Neural progenitor cell (in vitro differentiated cells): ENCODE results near the gene FNTB. TPM values are rescaled to one million over a fixed set of nuclear protein-coding genes. Genes with fewer than 3 reads are reported as not detected.

Source experiments
- DNase-seq: peaks from one replicate; pipeline ENCODE4 v3.0.0-alpha.2; 2016; ENCODE audit warnings: low spot score
- H2AFZ ChIP-seq: fragments of 200-600 bp; sonication (generic); replicated peaks from 2 replicates; pipeline ENCODE4 v1.6.1; 2016; ENCODE audit warnings: antibody characterized with exemption
- H3F3A ChIP-seq: fragments of 200-600 bp; sonication (generic); 2 replicates; pipeline ENCODE4 v1.6.1; 2016; ENCODE audit warnings: antibody characterized with exemption, low read depth
- H3K27ac ChIP-seq: fragments of 200-600 bp; sonication (generic); 2 replicates; pipeline ENCODE4 v1.5.1; 2016; ENCODE audit warnings: mild to moderate bottlenecking
- H3K27me3 ChIP-seq: fragments of 200-600 bp; sonication (generic); 2 replicates; pipeline ENCODE4 v1.6.1; 2016; ENCODE audit warnings: mild to moderate bottlenecking, moderate library complexity
- H3K36me3 ChIP-seq: fragments of 200-600 bp; sonication (generic); 2 replicates; pipeline ENCODE4 v1.5.1; 2016
- H3K4me1 ChIP-seq: fragments of 200-600 bp; sonication (generic); 2 replicates; pipeline ENCODE4 v1.6.1; 2016; ENCODE audit warnings: mixed run types
- H3K4me2 ChIP-seq: fragments of 200-600 bp; sonication (generic); 2 replicates; pipeline ENCODE4 v1.6.1; 2016
- H3K4me3 ChIP-seq: fragments of 200-600 bp; sonication (generic); 2 replicates; pipeline ENCODE4 v1.5.1; 2016
- H3K79me2 ChIP-seq: fragments of 200-600 bp; sonication (generic); 2 replicates; pipeline ENCODE4 v1.6.1; 2016; ENCODE audit warnings: low read depth
- H3K9ac ChIP-seq: fragments of 200-600 bp; sonication (generic); 2 replicates; pipeline ENCODE4 v1.6.1; 2016
- H3K9me3 ChIP-seq: fragments of 200-600 bp; sonication (generic); 2 replicates; pipeline ENCODE4 v1.5.1; 2016; ENCODE audit warnings: low read depth
- H4K20me1 ChIP-seq: fragments of 200-600 bp; sonication (generic); 2 replicates; pipeline ENCODE4 v1.6.1; 2016; ENCODE audit warnings: low read depth
- H3K27ac Mint-ChIP-seq: 3 replicates; pipeline ENCODE4 v1.8.0; 2021; ENCODE audit warnings: mixed read lengths
- H3K27me3 Mint-ChIP-seq: 2 replicates; pipeline ENCODE4 v1.8.0; 2022; ENCODE audit warnings: low read depth, mild to moderate bottlenecking, inconsistent platforms, moderate library complexity, mixed read lengths; ENCODE audit not compliant: insufficient read depth
- H3K36me3 Mint-ChIP-seq: 3 replicates; pipeline ENCODE4 v1.8.0; 2021; ENCODE audit warnings: mixed read lengths
- H3K4me1 Mint-ChIP-seq: 3 replicates; pipeline ENCODE4 v1.8.0; 2021; ENCODE audit warnings: mixed read lengths
- H3K4me3 Mint-ChIP-seq: 3 replicates; pipeline ENCODE4 v1.8.0; 2021; ENCODE audit warnings: mild to moderate bottlenecking, moderate library complexity, mixed read lengths
- H3K9me3 Mint-ChIP-seq: 3 replicates; pipeline ENCODE4 v1.8.0; 2020; ENCODE audit warnings: mixed read lengths
- CTCF ChIP-seq: fragments of 200-600 bp; sonication (generic); IDR thresholded peaks from 2 replicates; pipeline ENCODE4 v1.5.1; 2017; ENCODE audit warnings: antibody characterized with exemption, mild to moderate bottlenecking
- EZH2 ChIP-seq: fragments of 200-600 bp; sonication (generic); IDR thresholded peaks from 2 replicates; pipeline ENCODE4 v1.6.1; 2017; ENCODE audit warnings: antibody characterized with exemption, mild to moderate bottlenecking, moderate library complexity
- EZH2phosphoT487 ChIP-seq: fragments of 200-600 bp; sonication (generic); IDR thresholded peaks from 2 replicates; pipeline ENCODE4 v1.6.1; 2017; ENCODE audit warnings: antibody characterized with exemption
- total RNA-seq: library from RNA; depleted of rRNA; stranded (reverse); fragments of >200 nt; gene quantifications from 2 replicates; pipeline ENCODE4 v1.2.3, GENCODE V29; 2015; ENCODE audit warnings: low replicate concordance

FNTB gene
- total RNA-seq, 1 donor from 2014 or later = 8.0 TPM

GRCh38 chr14:64995291-64995690 is 8.6 kb downstream of the FNTB start:
- Histone ChIP-seq H3K4me3 (no peak overlapping the region), H4K20me1 (no peaks in the 10 kb centered on the region), H3K36me3 (no peaks in the 10 kb centered on the region), H3K9me3 (no peaks in the 10 kb centered on the region), H3K79me2 (peaks cover 26% of the 10 kb centered on the region), H3K4me2 (no peak overlapping the region), H3K9ac (no peak overlapping the region), H3K27ac (no peak overlapping the region), H3K27me3 (no peaks in the 10 kb centered on the region), H2AFZ (no peak overlapping the region), H3F3A (peaks cover 3% of the 10 kb centered on the region), H3K4me1 (peaks cover 15% of the 10 kb centered on the region)
- no peak overlapping the region for H3K27ac Mint-ChIP-seq
- no peaks in the 10 kb centered on the region for H3K36me3 Mint-ChIP-seq
- H3K27me3 Mint-ChIP-seq = no peaks in the 10 kb centered on the region
- no peaks in the 10 kb centered on the region for H3K9me3 Mint-ChIP-seq
- TF ChIP-seq CTCF (no peak), EZH2 (no peak), EZH2phosphoT487 (no peak)
- no peak for DNase-seq
- H3K4me1 Mint-ChIP-seq = peaks cover 10% of the 10 kb centered on the region
- H3K4me3 Mint-ChIP-seq = no peak overlapping the region

- Histone ChIP-seq H3K9ac (no peak overlapping the region), H3K9me3 (no peaks in the 10 kb centered on the region), H3K36me3 (no peaks in the 10 kb centered on the region), H4K20me1 (no peaks in the 10 kb centered on the region), H3K4me2 (peak overlapping the region; percentile 45), H3K27me3 (no peaks in the 10 kb centered on the region), H3F3A (peaks cover 3% of the 10 kb centered on the region), H3K4me3 (no peak overlapping the region), H3K4me1 (peaks cover 15% of the 10 kb centered on the region), H3K79me2 (peaks cover 21% of the 10 kb centered on the region), H2AFZ (no peak overlapping the region), H3K27ac (no peak overlapping the region)
- Mint-ChIP-seq H3K9me3 (no peaks in the 10 kb centered on the region), H3K4me1 (peaks cover 10% of the 10 kb centered on the region), H3K4me3 (no peak overlapping the region), H3K36me3 (peaks cover 2% of the 10 kb centered on the region), H3K27me3 (no peaks in the 10 kb centered on the region), H3K27ac (no peak overlapping the region)
- TF ChIP-seq EZH2 = no peak
- TF ChIP-seq CTCF = no peak
- TF ChIP-seq EZH2phosphoT487 = no peak
- DNase-seq = peak; percentile 16
These were observed 10.6 kb downstream of the FNTB start for GRCh38 chr14:64997108-64997794.

GRCh38 chr14:64998455-64998931 is 11.8 kb downstream of the FNTB start:
- Mint-ChIP-seq H3K27ac (no peak overlapping the region), H3K9me3 (no peaks in the 10 kb centered on the region), H3K4me3 (no peak overlapping the region), H3K27me3 (no peaks in the 10 kb centered on the region), H3K36me3 (peaks cover 2% of the 10 kb centered on the region), H3K4me1 (peaks cover 10% of the 10 kb centered on the region)
- H3K27ac ChIP-seq = no peak overlapping the region
- no peak overlapping the region for H3K4me2 ChIP-seq
- no peaks in the 10 kb centered on the region for H3K36me3 ChIP-seq
- TF ChIP-seq EZH2phosphoT487 (no peak), EZH2 (no peak), CTCF (no peak)
- H3K4me3 ChIP-seq = no peak overlapping the region
- no peaks in the 10 kb centered on the region for H3K27me3 ChIP-seq
- H3K4me1 ChIP-seq = peaks cover 15% of the 10 kb centered on the region
- H3K79me2 ChIP-seq = peaks cover 21% of the 10 kb centered on the region
- no peak for DNase-seq
- no peaks in the 10 kb centered on the region for H4K20me1 ChIP-seq
- H2AFZ ChIP-seq = no peak overlapping the region
- H3K9ac ChIP-seq = no peak overlapping the region
- H3F3A ChIP-seq = peaks cover 3% of the 10 kb centered on the region
- H3K9me3 ChIP-seq = no peaks in the 10 kb centered on the region
